HG02973 (cell line): ENCODE data around the gene AQP2.

Experiments
- ATAC-seq: cut with Tn5 transposase; IDR thresholded peaks from one replicate; pipeline ENCODE4 v1.9.1; 2021; ENCODE audit warnings: moderate library complexity; ENCODE audit not compliant: unreplicated experiment

Gene AQP2

GRCh38 chr12:49939707-49940106, 10.8 kb upstream of the AQP2 start:
- no peak for ATAC-seq

DNA sequence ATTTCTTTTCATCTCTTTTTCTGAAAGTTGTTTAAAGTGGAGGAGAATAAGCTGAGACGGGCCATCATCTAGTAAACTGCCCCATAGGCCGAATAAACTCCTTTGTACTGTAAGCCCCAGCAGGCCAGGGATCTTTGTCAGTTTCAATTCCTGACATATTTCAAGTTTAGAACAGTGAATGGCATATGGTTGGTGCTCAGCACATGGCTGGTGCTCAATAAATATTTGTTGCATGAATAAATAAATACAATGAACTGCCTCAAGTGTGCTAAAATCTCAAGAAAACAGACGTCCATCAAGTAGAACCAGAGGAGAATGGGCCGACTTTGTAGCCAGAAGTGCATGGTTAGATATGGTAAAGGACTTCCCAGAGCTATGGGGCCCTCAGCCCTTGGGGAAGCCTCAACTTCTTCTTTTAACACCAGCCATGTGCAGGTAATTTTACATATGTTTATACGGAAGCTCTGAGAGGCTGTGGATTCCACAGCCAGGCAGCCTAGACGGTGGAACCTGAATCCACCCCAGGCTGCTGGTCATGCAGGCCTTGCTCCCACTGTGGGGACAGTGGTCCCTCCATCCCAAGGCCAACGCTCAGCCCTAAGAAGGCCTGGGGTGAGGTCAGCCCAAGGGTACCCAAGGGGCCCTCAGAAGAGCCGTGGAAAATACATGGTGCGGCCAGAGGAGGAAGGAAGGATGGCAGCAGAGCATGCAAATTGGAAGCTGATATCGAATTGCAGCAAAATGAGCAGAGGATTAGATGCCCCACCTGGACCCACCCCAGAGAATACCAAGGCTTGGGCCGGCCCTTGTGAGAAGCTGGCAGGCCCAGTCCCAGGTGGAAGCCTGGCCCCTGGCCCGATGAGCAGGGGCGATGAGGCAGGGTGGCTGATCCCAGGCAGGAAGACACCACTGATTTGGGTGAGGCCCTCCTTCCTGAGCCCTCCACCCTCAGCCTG, 8.7 kb upstream of the AQP2 start:
- no peak for ATAC-seq

DNA sequence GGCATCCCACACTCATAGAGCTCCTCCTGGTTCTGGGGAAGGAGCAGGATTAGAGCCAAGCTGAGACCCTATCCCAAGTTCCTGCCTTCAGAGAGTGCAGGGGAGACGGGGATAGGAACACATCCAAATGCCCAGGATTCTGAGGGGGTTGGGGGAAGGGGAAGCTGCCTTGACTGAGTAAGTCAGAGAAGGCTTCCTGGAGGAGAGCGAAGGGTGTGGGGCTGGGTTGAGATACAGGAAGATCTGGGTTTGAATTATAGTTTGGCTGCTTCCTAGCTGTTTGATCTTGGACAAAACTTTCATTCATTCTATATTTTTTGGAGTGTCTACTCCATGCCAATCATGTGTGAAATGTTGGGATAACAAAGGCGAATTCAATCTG, 8.0 kb upstream of the AQP2 start:
- no peak for ATAC-seq

GRCh38 chr12:49942921-49943624, 7.5 kb upstream of the AQP2 start:
- ATAC-seq = no peak

- no peak for ATAC-seq
These were observed 6.9 kb upstream of the AQP2 start for GRCh38 chr12:49943625-49943960.

GRCh38 chr12:49944046-49944445, 6.5 kb upstream of the AQP2 start:
- ATAC-seq = no peak

- no peak for ATAC-seq
These were observed 5.8 kb upstream of the AQP2 start for GRCh38 chr12:49944718-49945117.

- no peak for ATAC-seq
These were observed 5.0 kb upstream of the AQP2 start for GRCh38 chr12:49945394-49946080.

DNA sequence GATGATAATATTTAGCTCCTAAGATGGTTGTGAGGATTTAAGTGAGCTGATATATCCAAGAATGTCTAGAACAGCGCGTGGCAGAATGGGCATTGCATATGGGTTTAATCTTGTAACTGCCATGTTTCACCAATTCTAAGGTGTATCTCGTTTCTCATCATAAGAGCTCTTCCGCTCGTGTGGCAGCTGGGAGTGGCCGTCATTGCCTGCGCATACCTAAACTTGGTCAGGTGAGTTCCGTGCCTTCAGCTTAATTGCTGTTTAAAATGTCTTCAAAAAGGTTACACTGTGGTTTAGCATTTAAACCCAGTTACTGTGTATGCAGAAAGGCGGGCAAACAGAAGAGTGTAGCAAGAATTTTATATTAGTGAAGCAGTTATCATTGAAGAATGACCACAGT, 4.5 kb upstream of the AQP2 start:
- ATAC-seq = no peak

- ATAC-seq = no peak
These were observed 4.0 kb upstream of the AQP2 start for GRCh38 chr12:49946497-49946896.

GRCh38 chr12:49947593-49948226, 2.8 kb upstream of the AQP2 start:
- no peak for ATAC-seq

DNA sequence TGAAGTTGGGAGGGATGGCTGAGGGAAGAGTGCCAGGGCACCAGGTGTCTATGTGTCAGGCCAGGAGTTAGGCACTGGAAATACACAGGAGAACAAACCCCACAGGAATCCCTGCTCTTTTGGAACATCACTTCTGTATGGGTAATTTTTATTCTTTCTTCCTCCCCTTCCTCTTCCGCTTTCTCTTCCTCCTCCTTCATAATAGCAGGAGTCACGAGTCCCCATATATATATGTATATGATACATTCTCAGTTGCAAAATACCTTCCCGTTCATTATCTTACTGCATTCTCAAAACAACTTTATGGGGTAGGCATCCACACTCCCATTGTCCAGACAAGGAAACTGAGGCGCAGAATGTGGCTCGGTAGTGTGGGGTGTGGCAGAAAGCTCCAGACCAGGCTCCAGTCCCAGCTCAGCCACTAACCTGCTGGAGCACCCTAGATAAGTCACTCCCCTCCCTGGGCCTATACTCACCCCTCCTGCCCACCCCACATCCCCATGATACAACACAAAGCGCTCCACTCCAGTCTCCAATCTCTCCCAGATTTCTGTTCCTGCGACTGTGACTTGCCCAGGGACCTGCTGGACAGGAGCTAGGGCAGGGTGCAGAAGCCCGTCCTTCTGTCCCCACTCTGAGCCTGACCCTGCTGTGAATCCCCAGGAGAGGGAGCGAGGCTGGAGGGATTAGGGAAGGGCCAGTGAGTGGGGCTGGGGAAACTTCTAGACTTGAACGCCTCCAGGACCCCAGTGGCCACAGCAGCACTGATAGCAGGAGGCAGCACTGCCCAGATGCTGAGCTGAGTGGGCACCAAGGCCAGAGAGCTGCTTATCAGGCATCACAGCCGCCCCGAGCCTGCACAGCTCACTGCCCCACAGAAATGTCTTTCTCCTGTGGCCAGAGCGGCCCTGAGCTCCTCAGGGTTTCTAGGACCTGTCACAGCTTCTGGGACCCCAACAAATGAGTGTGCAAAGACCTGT, 1.4 kb upstream of the AQP2 start:
- ATAC-seq = no peak

DNA sequence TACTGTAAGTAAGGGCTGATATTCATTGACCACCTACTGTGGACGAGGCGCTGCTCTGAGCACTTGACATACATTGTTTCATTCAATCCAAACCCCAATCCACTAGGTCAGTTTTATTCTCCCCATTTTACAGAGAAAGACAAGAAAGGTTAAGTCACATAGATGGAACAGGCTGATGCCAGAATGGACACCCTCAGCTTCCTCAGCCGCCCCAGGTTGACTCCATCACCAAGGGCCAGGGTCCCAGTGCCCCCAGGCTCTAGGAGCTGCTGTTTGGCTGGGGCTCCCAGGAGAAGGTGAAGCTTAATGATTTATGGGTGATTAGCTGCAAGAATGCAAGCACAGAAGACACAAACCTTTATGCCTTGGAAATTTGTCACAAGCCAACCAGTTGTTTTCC, 671 bp upstream of the AQP2 start:
- ATAC-seq = no peak

GRCh38 chr12:49951411-49952240, 1.1 kb downstream of the AQP2 start:
- ATAC-seq = no peak

- no peak for ATAC-seq
These were observed 2.0 kb downstream of the AQP2 start for GRCh38 chr12:49952391-49953055.

DNA sequence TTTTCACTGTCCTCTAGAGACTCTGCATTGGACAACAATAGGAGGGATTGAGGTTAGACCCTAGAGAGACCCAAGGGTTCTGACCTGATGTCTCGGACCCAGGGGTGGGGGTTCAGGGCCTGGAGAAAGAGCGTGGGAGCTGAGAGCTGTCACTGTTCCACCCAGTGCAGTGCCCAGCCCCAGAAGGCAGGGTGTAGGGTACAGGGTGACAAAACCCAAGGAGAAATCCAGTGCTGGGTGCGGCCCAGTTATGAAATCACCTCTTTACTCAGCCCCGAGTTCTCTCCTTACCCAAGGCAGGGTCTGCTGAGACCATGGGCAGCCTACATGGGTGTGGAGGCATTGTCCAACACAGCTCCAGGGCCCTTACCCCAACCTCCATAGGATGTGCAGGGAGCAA, 2.6 kb downstream of the AQP2 start:
- no peak for ATAC-seq

DNA sequence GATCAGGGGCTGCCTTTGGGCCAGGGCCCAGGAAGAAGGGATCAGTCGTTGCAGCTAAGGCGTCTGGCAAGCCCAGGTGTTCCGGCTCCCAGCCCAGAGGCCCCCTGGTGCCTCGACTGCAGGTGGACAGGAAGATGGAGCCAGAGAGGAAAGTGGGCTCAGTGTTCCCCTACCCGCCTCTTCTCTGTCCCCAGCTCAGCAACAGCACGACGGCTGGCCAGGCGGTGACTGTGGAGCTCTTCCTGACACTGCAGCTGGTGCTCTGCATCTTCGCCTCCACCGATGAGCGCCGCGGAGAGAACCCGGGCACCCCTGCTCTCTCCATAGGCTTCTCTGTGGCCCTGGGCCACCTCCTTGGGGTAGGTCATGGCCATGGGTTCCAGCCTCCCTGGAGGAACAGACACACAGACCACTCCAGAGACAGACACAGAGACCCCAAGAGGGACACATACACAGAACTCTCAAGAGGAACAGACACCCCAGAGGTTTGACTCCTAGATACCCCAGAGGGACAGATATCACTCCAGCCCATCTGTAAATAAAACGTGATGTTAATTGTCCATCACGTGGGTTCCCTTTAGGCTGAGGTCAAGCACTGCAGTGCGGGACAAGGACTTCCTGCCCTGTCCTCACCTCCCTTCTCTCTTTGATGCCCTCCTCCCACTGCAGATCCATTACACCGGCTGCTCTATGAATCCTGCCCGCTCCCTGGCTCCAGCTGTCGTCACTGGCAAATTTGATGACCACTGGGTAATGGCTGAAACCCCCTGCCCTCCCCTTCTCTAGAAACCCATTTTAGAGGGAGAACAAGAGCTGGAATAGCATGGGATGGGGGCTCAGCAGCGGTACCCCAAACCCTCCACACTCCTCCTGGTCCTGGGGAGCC, 3.7 kb downstream of the AQP2 start:
- ATAC-seq = no peak
